Astrocyte of the spinal cord (primary cell): Measurements from ENCODE around the gene BPGM.
"Not testable (repeated sequence)": the region's sequence is repeated elsewhere in the genome, so short reads cannot be mapped to it uniquely, and the experiment has no call there.

Experiments used
- DNase-seq: peaks from one replicate; pipeline ENCODE4 v3.0.0; 2011; ENCODE audit warnings: low read depth, low spot score
- H3K4me3 ChIP-seq: 2 replicates; pipeline ENCODE4 v1.5.1; 2011; ENCODE audit warnings: low read depth, mild to moderate bottlenecking, low read length, moderate library complexity
- CTCF ChIP-seq: IDR thresholded peaks from 2 replicates; pipeline ENCODE4 v1.5.1; 2012; ENCODE audit warnings: low read depth, mild to moderate bottlenecking, low read length, inconsistent platforms
- in situ Hi-C: cut with HindIII; loops from 2 replicates; pipeline ENCODE4 v1.10.0; 2017; ENCODE audit warnings: low sequenced_read_pairs

BPGM gene

GRCh38 chr7:134660961-134661376, 14.3 kb downstream of the BPGM start:
- TF ChIP-seq CTCF: no peak
- peak; percentile 72 for DNase-seq
- no peak overlapping the region for H3K4me3 ChIP-seq
- in situ Hi-C loops: no loop called here

- peak; percentile 28 for DNase-seq
- in situ Hi-C loops: no loop called here
- TF ChIP-seq CTCF: no peak
- no peak overlapping the region for H3K4me3 ChIP-seq
Measured at GRCh38 chr7:134662166-134662870, 15.7 kb downstream of the BPGM start.

GRCh38 chr7:134662871-134663205, 16.2 kb downstream of the BPGM start:
- H3K4me3 ChIP-seq: no peak overlapping the region
- no peak for DNase-seq
- TF ChIP-seq CTCF: no peak
- in situ Hi-C loops: no loop called here

GRCh38 chr7:134665045-134665444, 18.4 kb downstream of the BPGM start:
- DNase-seq, H3K4me3 ChIP-seq, in situ Hi-C loops: not testable (repeated sequence)

GRCh38 chr7:134667899-134668298, 21.2 kb downstream of the BPGM start:
- in situ Hi-C loops: no loop called here
- TF ChIP-seq CTCF: no peak
- no peak overlapping the region for H3K4me3 ChIP-seq
- no peak for DNase-seq

GRCh38 chr7:134669388-134669787, 22.7 kb downstream of the BPGM start:
- in situ Hi-C loops: no loop called here
- no peak for TF ChIP-seq CTCF
- H3K4me3 ChIP-seq: no peak overlapping the region
- no peak for DNase-seq

GRCh38 chr7:134669845-134670373, 23.3 kb downstream of the BPGM start:
- H3K4me3 ChIP-seq: peak overlapping the region; percentile 0
- TF ChIP-seq CTCF: no peak
- in situ Hi-C loops: no loop called here
- peak; percentile 87 for DNase-seq
